Measurements from ENCODE around the gene GNAQ. TPM values are rescaled to one million over a fixed set of nuclear protein-coding genes. Genes with fewer than 3 reads are reported as not detected.
"Not testable (repeated sequence)": the region's sequence is repeated elsewhere in the genome, so short reads cannot be mapped to it uniquely, and the experiment has no call there.

GNAQ gene
- total RNA-seq, 1 experiment from 2014 or later, result 48.6 TPM

DNA sequence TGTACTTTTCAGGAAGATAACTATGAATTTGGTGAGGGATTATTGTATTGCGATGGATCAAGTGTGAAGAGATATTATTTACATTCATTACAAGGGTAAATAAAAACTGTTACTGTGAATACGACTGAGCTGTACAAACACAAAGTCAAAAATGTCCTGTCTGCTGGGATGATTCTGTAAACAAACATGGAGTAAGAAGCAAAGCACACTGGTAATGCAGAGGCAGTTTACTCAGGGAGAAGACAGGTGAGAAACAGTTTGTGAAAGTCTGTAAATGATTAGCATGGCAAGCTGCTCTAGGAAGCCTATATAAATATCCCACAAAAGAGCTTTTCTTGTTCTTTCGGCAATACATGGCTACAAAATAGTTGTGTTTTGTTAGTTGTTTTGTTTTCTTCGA lies 268.0 kb downstream of the GNAQ start:
- Histone ChIP-seq H2BK20ac (ENCODE audit: low read depth, low read length, poor library complexity, severe bottlenecking) (no peak overlapping the region), H3K23me2 (ENCODE audit: insufficient read length, low read depth, low read length, poor library complexity, severe bottlenecking) (no peaks in the 10 kb centered on the region), H3K27ac (ENCODE audit: insufficient read length, low read depth, low read length) (no peak overlapping the region), H3K79me1 (ENCODE audit: insufficient read depth, low read depth, low read length, poor library complexity, severe bottlenecking) (no peaks in the 10 kb centered on the region), H3K9me3 (ENCODE audit: control insufficient read depth, low read depth, low read length) (no peaks in the 10 kb centered on the region), H3T11ph (ENCODE audit: low read length) (no peak overlapping the region), H3K4me2 (ENCODE audit: insufficient read depth, insufficient read length, low read length) (no peak overlapping the region), H3K4me1 (ENCODE audit: insufficient read depth, low read length) (no peaks in the 10 kb centered on the region), H2AFZ (ENCODE audit: low read length) (no peak overlapping the region), H2BK12ac (ENCODE audit: insufficient read length, low read depth, low read length) (no peak overlapping the region), H3K18ac (ENCODE audit: insufficient read length, low read depth, low read length) (no peak overlapping the region), H2BK120ac (ENCODE audit: low read depth, low read length, poor library complexity, severe bottlenecking) (no peak overlapping the region), H2BK15ac (ENCODE audit: low read depth, low read length) (no peak overlapping the region), H2BK5ac (ENCODE audit: insufficient read length, low read length) (no peak overlapping the region), H3K9ac (ENCODE audit: extremely low read depth, insufficient read length, low read length) (no peak overlapping the region), H3K79me2 (ENCODE audit: insufficient read depth, low read length) (no peaks in the 10 kb centered on the region), H3K56ac (ENCODE audit: insufficient read length, low read depth, low read length) (no peak overlapping the region), H2AK5ac (ENCODE audit: insufficient read length, low read length) (no peak overlapping the region), H3K14ac (ENCODE audit: insufficient read depth, low read length) (no peak overlapping the region), H4K5ac (ENCODE audit: insufficient read length, low read depth, low read length) (no peak overlapping the region), H4K91ac (ENCODE audit: insufficient read length, low read depth, low read length) (no peak overlapping the region), H4K20me1 (ENCODE audit: control insufficient read depth, insufficient read depth, insufficient read length) (no peaks in the 10 kb centered on the region), H3K4ac (ENCODE audit: low read depth, low read length) (no peak overlapping the region), H4K8ac (replicated peaks; ENCODE audit: insufficient read length, low read depth, low read length) (no peak overlapping the region), H3K27me3 (ENCODE audit: insufficient read depth, low read length) (no peaks in the 10 kb centered on the region), H3K23ac (ENCODE audit: insufficient read length, low read depth, low read length) (no peak overlapping the region)
- H3K36me3 Mint-ChIP-seq (ENCODE audit: insufficient read depth in 1 of 3, low read depth in 3 of 3), result peaks cover 14 to 27% (median 20%) of the 10 kb centered on the region in 3 experiments
- peak overlapping the region in 1 of 3 experiments; percentile 45; a peak in 1 of 7 replicates for H3K27ac Mint-ChIP-seq
- H3K4me1 Mint-ChIP-seq, result no peaks in the 10 kb centered on the region
- 100% methylated on average over 1 of the region's 4 CpGs for WGBS (ENCODE audit: extremely low coverage, insufficient read length, low lambda C conversion rate)
- no peaks in the 10 kb centered on the region for H3K27me3 Mint-ChIP-seq (ENCODE audit: low read depth)
- H3K9me3 Mint-ChIP-seq, result peaks cover 15 to 16% of the 10 kb centered on the region in 2 experiments; a peak in 4 of 5 replicates
- DNase-seq, result no peak
- H3K4me3 Mint-ChIP-seq, result no peak overlapping the region
- no peak for TF ChIP-seq CTCF (conservative IDR thresholded peaks at IDR 0.05)

DNA sequence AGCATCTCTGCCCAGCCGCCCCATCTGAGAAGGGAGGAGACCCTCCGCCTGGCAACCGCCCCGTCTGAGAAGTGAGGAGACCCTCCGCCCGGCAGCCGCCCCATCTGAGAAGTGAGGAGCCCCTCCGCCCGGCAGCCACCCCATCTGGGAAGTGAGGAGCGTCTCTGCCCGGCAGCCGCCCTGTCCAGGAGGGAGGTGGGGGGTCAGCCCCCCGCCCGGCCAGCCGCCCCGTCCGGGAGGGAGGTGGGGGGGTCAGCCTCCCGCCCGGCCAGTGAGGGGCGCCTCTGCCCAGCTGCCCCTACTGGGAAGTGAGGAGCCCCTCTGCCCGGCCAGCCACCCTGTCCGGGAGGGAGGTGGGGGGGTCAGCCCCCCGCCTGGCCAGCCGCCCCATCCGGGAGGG lies 270.7 kb downstream of the GNAQ start:
- H3K9me3 Mint-ChIP-seq, result peaks cover 20 to 21% of the 10 kb centered on the region in 2 experiments; a peak in 4 of 5 replicates
- not testable (repeated sequence) for H3K27me3 Mint-ChIP-seq (ENCODE audit: low read depth)

More for the DNA sequence above, 270.7 kb downstream of the GNAQ start:
- not testable (repeated sequence) for H3K23me2 ChIP-seq (ENCODE audit: insufficient read length, low read depth, low read length, poor library complexity, severe bottlenecking); H3K79me2 ChIP-seq (ENCODE audit: insufficient read depth, low read length); H3K23ac ChIP-seq (ENCODE audit: insufficient read length, low read depth, low read length); H4K5ac ChIP-seq (ENCODE audit: insufficient read length, low read depth, low read length); DNase-seq; H3K79me1 ChIP-seq (ENCODE audit: insufficient read depth, low read depth, low read length, poor library complexity, severe bottlenecking); H3K4ac ChIP-seq (ENCODE audit: low read depth, low read length); H3K4me1 Mint-ChIP-seq; H3K18ac ChIP-seq (ENCODE audit: insufficient read length, low read depth, low read length); H3K27me3 ChIP-seq (ENCODE audit: insufficient read depth, low read length); H3K4me2 ChIP-seq (ENCODE audit: insufficient read depth, insufficient read length, low read length); H2BK5ac ChIP-seq (ENCODE audit: insufficient read length, low read length); H4K20me1 ChIP-seq (ENCODE audit: control insufficient read depth, insufficient read depth, insufficient read length); H4K8ac ChIP-seq (replicated peaks; ENCODE audit: insufficient read length, low read depth, low read length); H4K91ac ChIP-seq (ENCODE audit: insufficient read length, low read depth, low read length); H3K4me3 Mint-ChIP-seq; H3K56ac ChIP-seq (ENCODE audit: insufficient read length, low read depth, low read length); H3K4me1 ChIP-seq (ENCODE audit: insufficient read depth, low read length); H2AK5ac ChIP-seq (ENCODE audit: insufficient read length, low read length); H2AFZ ChIP-seq (ENCODE audit: low read length); H3K27ac ChIP-seq (ENCODE audit: insufficient read length, low read depth, low read length); H2BK12ac ChIP-seq (ENCODE audit: insufficient read length, low read depth, low read length); H3K9ac ChIP-seq (ENCODE audit: extremely low read depth, insufficient read length, low read length); H3T11ph ChIP-seq (ENCODE audit: low read length); H3K14ac ChIP-seq (ENCODE audit: insufficient read depth, low read length); H3K9me3 ChIP-seq (ENCODE audit: control insufficient read depth, low read depth, low read length); H2BK20ac ChIP-seq (ENCODE audit: low read depth, low read length, poor library complexity, severe bottlenecking); H3K27ac Mint-ChIP-seq; H2BK120ac ChIP-seq (ENCODE audit: low read depth, low read length, poor library complexity, severe bottlenecking); H2BK15ac ChIP-seq (ENCODE audit: low read depth, low read length)
- WGBS (ENCODE audit: extremely low coverage, insufficient read length, low lambda C conversion rate), result no CpG with 5 or more reads among the region's 25 CpGs
- peaks cover 29 to 44% (median 31%) of the 10 kb centered on the region in 3 experiments for H3K36me3 Mint-ChIP-seq (ENCODE audit: insufficient read depth in 1 of 3, low read depth in 3 of 3)
